Measurements from ENCODE around the gene MAPK9.

GRCh38 chr5:180191716-180192115, 100.2 kb downstream of the MAPK9 start:
- no peak for TF ChIP-seq POLR2A (IDR thresholded peaks at IDR 0.05; ENCODE audit: low read depth, low read length)
- no peak for TF ChIP-seq TAF1 (IDR thresholded peaks at IDR 0.05; ENCODE audit: borderline replicate concordance, low read depth, low read length)
- TF ChIP-seq POLR2AphosphoS5 (IDR thresholded peaks at IDR 0.05; ENCODE audit: low read depth, low read length), result no peak

All from GM12892 (cell line).